D721Med (cell line): ENCODE measurements around the gene SLITRK2.

Source experiments
- DNase-seq: peaks from one replicate; pipeline ENCODE4 v3.0.0; 2011; ENCODE audit warnings: low spot score; ENCODE audit not compliant: insufficient read length
- FAIRE-seq: peaks from 2 replicates; lab custom pipeline; 2011; peaks lifted over from hg19 to GRCh38; lab: Jason Lieb, UNC
- TF ChIP-seq, protein P1 (sequence below): IDR thresholded peaks from 2 replicates; pipeline ENCODE4 v1.5.1; 2012; ENCODE audit warnings: mild to moderate bottlenecking, control low read depth; ENCODE audit not compliant: insufficient read depth; ENCODE audit errors: missing control alignments

Gene SLITRK2

DNA sequence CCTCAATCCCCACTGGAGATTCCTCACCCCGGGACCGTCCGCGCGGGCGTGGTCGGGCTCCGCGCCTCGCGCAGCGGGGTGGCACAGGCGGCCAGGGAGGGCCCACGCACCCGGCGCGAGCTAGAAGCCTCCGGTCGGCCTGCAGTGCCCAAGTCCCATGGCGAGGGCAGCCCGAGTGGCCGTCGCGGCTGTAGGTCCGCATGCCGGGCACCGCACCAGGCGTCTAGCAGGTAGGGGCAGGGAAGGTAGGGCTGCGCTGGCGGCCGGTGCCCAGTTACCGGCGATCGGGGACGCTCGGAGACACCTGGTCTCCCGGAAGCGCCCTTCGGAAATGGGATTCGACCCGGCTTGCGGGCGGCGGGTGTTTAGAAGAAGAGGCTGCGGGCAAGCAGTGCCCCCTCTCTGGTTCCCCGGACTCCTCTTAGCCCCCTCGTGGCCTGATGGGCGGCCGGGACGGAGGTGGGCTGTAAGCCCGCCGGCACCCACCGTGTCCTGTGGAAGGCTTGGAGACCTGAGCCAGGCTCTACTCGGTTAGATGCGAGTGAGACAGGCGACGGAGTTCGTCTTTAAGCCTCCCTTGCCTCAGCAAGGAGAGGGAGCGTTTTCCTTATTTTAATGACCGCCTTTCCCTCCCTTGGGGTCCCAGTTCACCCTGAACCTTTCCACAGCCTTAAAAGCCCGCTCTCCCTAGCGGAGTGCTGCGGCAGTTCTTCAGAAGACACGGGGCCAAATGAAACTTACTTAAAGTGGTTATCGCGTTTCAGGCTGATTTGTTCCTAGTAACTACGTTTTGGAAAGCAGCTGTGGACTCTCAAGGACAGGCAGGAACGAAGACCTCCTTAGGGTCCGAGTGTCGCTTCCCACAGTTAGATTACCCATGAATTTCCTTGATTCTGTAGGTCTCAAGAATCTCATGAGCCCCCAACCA, 821 bp downstream of the SLITRK2 start:
- TF ChIP-seq, protein P1, sequence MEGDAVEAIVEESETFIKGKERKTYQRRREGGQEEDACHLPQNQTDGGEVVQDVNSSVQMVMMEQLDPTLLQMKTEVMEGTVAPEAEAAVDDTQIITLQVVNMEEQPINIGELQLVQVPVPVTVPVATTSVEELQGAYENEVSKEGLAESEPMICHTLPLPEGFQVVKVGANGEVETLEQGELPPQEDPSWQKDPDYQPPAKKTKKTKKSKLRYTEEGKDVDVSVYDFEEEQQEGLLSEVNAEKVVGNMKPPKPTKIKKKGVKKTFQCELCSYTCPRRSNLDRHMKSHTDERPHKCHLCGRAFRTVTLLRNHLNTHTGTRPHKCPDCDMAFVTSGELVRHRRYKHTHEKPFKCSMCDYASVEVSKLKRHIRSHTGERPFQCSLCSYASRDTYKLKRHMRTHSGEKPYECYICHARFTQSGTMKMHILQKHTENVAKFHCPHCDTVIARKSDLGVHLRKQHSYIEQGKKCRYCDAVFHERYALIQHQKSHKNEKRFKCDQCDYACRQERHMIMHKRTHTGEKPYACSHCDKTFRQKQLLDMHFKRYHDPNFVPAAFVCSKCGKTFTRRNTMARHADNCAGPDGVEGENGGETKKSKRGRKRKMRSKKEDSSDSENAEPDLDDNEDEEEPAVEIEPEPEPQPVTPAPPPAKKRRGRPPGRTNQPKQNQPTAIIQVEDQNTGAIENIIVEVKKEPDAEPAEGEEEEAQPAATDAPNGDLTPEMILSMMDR: no peak
- DNase-seq: no peak
- FAIRE-seq: no peak

DNA sequence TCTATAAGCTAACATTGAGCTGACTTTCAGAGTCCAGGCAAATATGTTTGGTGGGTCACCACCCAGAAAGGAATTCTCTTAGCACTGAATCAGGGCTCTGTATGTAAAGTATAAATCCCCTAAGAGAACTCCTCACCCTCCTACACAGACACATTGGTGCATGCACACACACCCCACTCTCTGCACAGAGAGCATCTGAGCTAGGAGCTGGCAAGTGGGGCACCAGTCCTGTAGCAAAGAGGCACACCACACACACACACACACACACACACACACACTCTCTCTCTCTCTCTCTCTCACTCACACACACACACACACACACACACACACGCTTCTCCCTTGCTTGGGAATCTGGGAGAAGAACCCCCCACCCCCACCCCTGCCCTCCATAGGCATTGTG, 3.2 kb downstream of the SLITRK2 start:
- TF ChIP-seq, protein P1: no peak
- FAIRE-seq: no peak
- no peak for DNase-seq

DNA sequence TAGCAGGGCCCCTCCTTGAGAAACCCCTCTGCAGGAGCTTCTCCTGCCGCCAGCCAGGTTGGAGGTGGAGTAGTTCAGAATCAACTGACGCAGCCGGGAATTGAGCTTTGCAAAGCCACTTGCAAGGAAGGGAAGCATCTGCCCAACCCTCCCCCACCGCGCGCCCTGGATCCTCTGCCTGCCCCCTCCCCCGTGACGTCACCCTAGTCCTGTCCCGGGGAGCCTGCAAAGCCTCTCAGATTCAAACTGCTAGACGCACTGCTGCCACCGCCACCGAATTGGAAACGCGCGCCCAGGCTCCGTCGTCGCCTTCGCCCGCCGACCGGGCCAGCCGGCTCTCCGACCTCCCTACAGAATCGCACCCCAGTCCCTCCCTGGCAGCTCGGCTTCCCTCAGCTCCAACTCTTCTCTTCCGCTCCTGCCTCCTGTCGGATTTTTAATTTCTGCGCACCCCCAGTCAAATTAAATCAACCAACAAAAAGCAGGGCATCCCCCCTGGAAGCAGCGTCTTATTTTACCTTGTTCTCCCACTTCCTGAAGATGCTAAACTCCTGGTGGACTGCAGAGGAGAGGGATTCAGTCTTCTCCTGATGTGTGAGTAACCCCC, 3.8 kb downstream of the SLITRK2 start:
- TF ChIP-seq, protein P1: no peak
- FAIRE-seq: no peak
- no peak for DNase-seq

DNA sequence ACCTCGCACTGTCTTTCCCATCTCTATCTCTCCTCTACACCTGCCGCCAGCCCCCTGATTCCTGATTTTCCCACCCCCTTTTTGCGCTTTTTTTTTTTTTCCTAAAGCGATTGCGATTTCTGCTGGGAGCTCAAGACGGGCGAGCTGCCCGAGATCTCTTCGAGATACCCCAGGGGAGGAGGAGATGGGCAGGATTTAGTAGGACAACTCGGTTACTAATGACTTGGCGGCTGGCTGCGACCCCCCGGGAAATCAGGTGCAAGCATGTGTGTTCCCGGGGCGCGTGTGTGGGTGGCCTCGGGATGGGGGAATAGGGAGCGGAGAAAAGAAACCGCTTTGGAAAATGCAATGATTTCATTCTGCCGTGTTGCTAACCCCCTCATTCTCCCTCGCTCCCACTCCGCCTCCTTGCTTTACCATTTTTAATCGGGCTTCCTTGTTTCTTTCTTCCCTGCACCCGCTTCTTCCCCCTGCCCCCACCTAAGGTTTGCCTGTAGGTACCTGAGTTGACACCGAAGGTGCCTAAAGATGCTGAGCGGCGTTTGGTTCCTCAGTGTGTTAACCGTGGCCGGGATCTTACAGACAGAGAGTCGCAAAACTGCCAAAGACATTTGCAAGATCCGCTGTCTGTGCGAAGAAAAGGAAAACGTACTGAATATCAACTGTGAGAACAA, 4.4 kb downstream of the SLITRK2 start:
- no peak for DNase-seq
- FAIRE-seq: no peak
- TF ChIP-seq, protein P1: no peak

DNA sequence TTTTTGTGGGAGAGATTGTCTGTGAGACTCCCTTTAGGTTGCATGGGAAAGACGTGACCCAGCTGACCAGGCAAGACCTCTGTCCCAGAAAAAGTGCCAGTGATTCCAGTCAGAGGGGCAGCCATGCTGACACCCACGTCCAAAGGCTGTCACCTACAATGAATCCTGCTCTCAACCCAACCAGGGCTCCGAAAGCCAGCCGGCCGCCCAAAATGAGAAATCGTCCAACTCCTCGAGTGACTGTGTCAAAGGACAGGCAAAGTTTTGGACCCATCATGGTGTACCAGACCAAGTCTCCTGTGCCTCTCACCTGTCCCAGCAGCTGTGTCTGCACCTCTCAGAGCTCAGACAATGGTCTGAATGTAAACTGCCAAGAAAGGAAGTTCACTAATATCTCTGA, 5.5 kb downstream of the SLITRK2 start:
- FAIRE-seq (no peak), DNase-seq (no peak)
- TF ChIP-seq, protein P1: no peak

DNA sequence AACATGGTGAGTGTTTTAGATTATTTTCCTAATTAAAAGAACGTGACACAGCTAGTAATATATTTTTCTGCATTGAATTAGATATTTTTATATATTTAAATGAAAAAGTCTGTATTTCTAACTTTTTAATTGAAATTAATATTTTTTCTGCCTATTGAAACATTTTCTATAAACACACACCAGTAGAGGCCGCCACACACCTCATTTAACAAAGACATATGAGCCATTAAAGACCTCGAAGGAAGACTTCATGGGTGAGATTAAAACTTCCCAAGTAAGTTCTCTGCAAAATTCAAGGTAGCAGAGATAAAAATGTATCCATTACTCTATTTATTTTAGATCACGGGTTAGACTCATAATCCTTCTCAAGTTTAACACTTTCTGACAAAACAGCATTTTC, 8.3 kb downstream of the SLITRK2 start:
- DNase-seq (no peak), FAIRE-seq (no peak)
- TF ChIP-seq, protein P1: peak; percentile 36
